NCI-H2227 treated with DMSO at 0.1 percent for 48 hours (cell line): ENCODE data around the gene VPS36.
"Not testable (repeated sequence)": the region's sequence is repeated elsewhere in the genome, so short reads cannot be mapped to it uniquely, and the experiment has no call there.

Experiments used
- DNase-seq: peaks from one replicate; lab custom pipeline; 2025; lab: John Stamatoyannopoulos, UW

The VPS36 gene

GRCh38 chr13:52377898-52378297, 72.5 kb downstream of the VPS36 start:
- no peak for DNase-seq

- no peak for DNase-seq
Measured at GRCh38 chr13:52374873-52375411, 75.5 kb downstream of the VPS36 start.

GRCh38 chr13:52374389-52374788, 76.0 kb downstream of the VPS36 start:
- DNase-seq, result no peak

GRCh38 chr13:52373277-52373676, 77.2 kb downstream of the VPS36 start:
- DNase-seq, result not testable (repeated sequence)

GRCh38 chr13:52371736-52372247, 78.6 kb downstream of the VPS36 start:
- no peak for DNase-seq

- no peak for DNase-seq
Measured at GRCh38 chr13:52366291-52366690, 84.1 kb downstream of the VPS36 start.
